Lower leg skin (tissue), 4 donors: ENCODE data around the gene AURKA. TPM values are rescaled to one million over a fixed set of nuclear protein-coding genes. Genes with fewer than 3 reads are reported as not detected.

Source experiments
- DNase-seq, 2 donors: peaks; one replicate each; pipeline ENCODE4 v3.0.0-alpha.2; 2019; ENCODE audit warnings: low spot score in 2 of 2
- H3K4me3 ChIP-seq: fragments of 200-600 bp; sonication (generic); 2 replicates; pipeline ENCODE4 v1.5.1; 2017; ENCODE audit warnings: mild to moderate bottlenecking, low read depth; ENCODE audit not compliant: poor library complexity, severe bottlenecking
- POLR2A ChIP-seq, 2 donors: fragments of 450-650 bp; IDR thresholded peaks; one replicate each; pipeline ENCODE4 v1.6.1; 2016 to 2017; ENCODE audit warnings: antibody characterized with exemption in 2 of 2, mild to moderate bottlenecking in 1 of 2, moderate library complexity in 1 of 2
- WGBS, 2 donors: methylation state at CpG; one replicate each; pipeline ENCODE4 v1.1.5; 2018; 5-methylcytosine and 5-hydroxymethylcytosine counted together
- intact Hi-C: fragments of 100-400 bp; cut with DNase I; formaldehyde crosslinking; loops from one replicate; pipeline ENCODE4 v1.15.0; 2023; ENCODE audit warnings: low total_unique reads
- total RNA-seq, 4 donors: library from RNA; depleted of rRNA; stranded (reverse); fragments of >200 nt; gene quantifications; one replicate each; pipeline ENCODE4 v1.1.0, GENCODE V29; 2016
- TF ChIP-seq, protein P1 (sequence below), 3 donors: fragments of 450-650 bp; IDR thresholded peaks; one replicate each; pipeline ENCODE4 v1.5.1; 2016; ENCODE audit warnings: antibody characterized with exemption in 3 of 3, mild to moderate bottlenecking in 3 of 3, moderate library complexity in 2 of 3

AURKA gene
- total RNA-seq = 1 to 10 TPM; 3.9 to 8.7 (median 5.9) TPM

DNA sequence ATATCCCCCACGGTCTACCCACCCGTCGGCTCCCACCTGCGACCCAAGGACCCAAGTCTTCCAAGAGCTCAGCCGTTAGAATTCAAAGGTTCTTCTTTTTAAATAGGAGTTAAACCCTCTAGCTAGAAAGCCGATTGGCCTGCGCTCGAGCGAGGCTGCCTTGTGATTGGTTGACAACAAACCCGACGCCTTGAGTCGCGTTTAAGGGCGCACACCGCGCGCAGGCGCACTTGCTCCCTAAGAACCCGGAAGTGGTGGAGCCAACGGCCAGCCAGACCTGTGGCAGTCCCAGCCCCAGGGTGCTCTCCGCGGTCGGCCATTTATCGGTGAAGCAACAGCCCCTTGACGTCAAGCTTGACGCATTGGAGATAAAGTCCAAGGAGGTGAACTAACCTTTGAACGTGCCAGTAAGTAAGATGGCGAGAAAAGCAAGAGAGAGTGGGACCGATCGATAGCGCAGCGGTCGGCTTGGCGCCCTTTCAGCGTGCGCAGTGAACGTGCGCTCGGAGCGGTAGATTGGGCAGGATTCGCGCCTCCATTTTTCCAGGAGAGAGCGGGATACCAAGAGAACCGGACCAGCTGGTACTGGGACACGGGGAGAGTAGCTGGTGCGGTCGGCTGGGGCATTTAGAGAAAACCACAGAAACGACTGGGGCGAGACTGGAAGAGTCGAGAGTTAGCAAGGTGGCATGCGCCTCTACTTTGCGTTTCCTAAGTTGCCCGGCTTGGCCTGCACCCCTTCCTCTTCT lies at the start of gene AURKA, which contains the start of gene CSTF1:
Gene AURKA (minus strand): TSS at position 84 of the 749 bp plus-strand sequence. CDS start 4,018 bp downstream, outside the sequence.
Gene CSTF1 (plus strand): TSS at position 514 of the 749 bp plus-strand sequence. CDS start 2,908 bp downstream, outside the sequence.
- no peak for TF ChIP-seq POLR2A (IDR thresholded peaks at IDR 0.05)
- TF ChIP-seq, protein P1, sequence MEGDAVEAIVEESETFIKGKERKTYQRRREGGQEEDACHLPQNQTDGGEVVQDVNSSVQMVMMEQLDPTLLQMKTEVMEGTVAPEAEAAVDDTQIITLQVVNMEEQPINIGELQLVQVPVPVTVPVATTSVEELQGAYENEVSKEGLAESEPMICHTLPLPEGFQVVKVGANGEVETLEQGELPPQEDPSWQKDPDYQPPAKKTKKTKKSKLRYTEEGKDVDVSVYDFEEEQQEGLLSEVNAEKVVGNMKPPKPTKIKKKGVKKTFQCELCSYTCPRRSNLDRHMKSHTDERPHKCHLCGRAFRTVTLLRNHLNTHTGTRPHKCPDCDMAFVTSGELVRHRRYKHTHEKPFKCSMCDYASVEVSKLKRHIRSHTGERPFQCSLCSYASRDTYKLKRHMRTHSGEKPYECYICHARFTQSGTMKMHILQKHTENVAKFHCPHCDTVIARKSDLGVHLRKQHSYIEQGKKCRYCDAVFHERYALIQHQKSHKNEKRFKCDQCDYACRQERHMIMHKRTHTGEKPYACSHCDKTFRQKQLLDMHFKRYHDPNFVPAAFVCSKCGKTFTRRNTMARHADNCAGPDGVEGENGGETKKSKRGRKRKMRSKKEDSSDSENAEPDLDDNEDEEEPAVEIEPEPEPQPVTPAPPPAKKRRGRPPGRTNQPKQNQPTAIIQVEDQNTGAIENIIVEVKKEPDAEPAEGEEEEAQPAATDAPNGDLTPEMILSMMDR (IDR thresholded peaks at IDR 0.05) = no peak
- peak within 1 kb of the TSS; percentile 74 for H3K4me3 ChIP-seq
- intact Hi-C loops = no loop called here

GRCh38 chr20:56440346-56441007 lies 48.5 kb upstream of the AURKA start:
- intact Hi-C loops = no loop called here
- 81 to 85% methylated on average over 4 of the region's 4 CpGs for WGBS, 2 donors

More for the DNA sequence above, at the start of gene AURKA, which contains the start of gene CSTF1:
- peak; percentile 99 to 100 for DNase-seq
- 0% methylated on average over 51 to 53 of the region's 53 CpGs for WGBS, 2 donors

GRCh38 chr20:56439771-56440291 lies 47.8 kb upstream of the AURKA start:
- intact Hi-C loops = no loop called here
- peak in 1 of 2 donors; percentile 82 for DNase-seq
- 21 to 47% methylated on average over 5 of the region's 5 CpGs for WGBS, 2 donors
- H3K4me3 ChIP-seq = no peak overlapping the region
- no peak for TF ChIP-seq POLR2A (IDR thresholded peaks at IDR 0.05)
- TF ChIP-seq, protein P1 (IDR thresholded peaks at IDR 0.05) = no peak

More at GRCh38 chr20:56440346-56441007, 48.5 kb upstream of the AURKA start:
- H3K4me3 ChIP-seq = no peak overlapping the region
- TF ChIP-seq, protein P1 (IDR thresholded peaks at IDR 0.05) = no peak
- no peak for TF ChIP-seq POLR2A (IDR thresholded peaks at IDR 0.05)
- DNase-seq = peak in 1 of 2 donors; percentile 23

- 92 to 96% methylated on average over 4 of the region's 4 CpGs for WGBS, 2 donors
Measured at GRCh38 chr20:56438284-56438683, 46.3 kb upstream of the AURKA start.

GRCh38 chr20:56437196-56437960 lies 45.4 kb upstream of the AURKA start:
- H3K4me3 ChIP-seq = no peak overlapping the region
- intact Hi-C loops = no loop called here
- DNase-seq = peak in 1 of 2 donors; percentile 64
- TF ChIP-seq POLR2A (IDR thresholded peaks at IDR 0.05) = no peak
- TF ChIP-seq, protein P1 (IDR thresholded peaks at IDR 0.05) = no peak
- 91% methylated on average over 20 of the region's 20 CpGs for WGBS, 2 donors

More at GRCh38 chr20:56438284-56438683, 46.3 kb upstream of the AURKA start:
- DNase-seq = no peak
- TF ChIP-seq, protein P1 (IDR thresholded peaks at IDR 0.05) = no peak
- TF ChIP-seq POLR2A (IDR thresholded peaks at IDR 0.05) = no peak
- no peak overlapping the region for H3K4me3 ChIP-seq
- intact Hi-C loops = no loop called here
